ENCODE measurements around the gene NBPF4.
"Not testable (repeated sequence)": the region's sequence is repeated elsewhere in the genome, so short reads cannot be mapped to it uniquely, and the experiment has no call there.

Gene NBPF4, protein sequence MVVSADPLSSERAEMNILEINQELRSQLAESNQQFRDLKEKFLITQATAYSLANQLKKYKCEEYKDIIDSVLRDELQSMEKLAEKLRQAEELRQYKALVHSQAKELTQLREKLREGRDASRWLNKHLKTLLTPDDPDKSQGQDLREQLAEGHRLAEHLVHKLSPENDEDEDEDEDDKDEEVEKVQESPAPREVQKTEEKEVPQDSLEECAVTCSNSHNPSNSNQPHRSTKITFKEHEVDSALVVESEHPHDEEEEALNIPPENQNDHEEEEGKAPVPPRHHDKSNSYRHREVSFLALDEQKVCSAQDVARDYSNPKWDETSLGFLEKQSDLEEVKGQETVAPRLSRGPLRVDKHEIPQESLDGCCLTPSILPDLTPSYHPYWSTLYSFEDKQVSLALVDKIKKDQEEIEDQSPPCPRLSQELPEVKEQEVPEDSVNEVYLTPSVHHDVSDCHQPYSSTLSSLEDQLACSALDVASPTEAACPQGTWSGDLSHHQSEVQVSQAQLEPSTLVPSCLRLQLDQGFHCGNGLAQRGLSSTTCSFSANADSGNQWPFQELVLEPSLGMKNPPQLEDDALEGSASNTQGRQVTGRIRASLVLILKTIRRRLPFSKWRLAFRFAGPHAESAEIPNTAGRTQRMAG

DNA sequence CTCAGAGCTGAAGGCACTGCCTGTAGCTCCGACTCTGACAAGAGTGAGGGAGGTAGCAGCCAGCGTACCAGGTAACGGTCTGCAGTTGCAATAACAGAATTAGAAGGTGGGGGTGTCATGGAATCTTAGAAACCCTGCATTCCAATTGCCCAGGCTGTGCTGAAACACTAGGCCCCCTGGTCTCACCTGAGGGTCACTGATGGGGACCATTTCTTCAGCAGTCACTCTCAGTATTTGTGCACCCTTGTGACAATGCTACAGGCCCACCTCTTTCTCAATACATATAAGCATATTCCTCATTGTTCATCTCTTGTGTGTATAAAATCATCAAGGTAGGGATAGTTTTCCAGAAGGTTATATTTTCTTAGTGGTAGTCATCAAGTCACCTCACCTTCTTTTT, at the start of gene NBPF4:
NBPF4 (minus strand) TSS at position 101 of the 400 bp plus-strand sequence. CDS start 315 bp downstream, outside the sequence.
- not testable (repeated sequence) for DNase-seq

- not testable (repeated sequence) for DNase-seq
These were observed 38.8 kb upstream of the NBPF4 start for GRCh38 chr1:108282528-108283257.

DNA sequence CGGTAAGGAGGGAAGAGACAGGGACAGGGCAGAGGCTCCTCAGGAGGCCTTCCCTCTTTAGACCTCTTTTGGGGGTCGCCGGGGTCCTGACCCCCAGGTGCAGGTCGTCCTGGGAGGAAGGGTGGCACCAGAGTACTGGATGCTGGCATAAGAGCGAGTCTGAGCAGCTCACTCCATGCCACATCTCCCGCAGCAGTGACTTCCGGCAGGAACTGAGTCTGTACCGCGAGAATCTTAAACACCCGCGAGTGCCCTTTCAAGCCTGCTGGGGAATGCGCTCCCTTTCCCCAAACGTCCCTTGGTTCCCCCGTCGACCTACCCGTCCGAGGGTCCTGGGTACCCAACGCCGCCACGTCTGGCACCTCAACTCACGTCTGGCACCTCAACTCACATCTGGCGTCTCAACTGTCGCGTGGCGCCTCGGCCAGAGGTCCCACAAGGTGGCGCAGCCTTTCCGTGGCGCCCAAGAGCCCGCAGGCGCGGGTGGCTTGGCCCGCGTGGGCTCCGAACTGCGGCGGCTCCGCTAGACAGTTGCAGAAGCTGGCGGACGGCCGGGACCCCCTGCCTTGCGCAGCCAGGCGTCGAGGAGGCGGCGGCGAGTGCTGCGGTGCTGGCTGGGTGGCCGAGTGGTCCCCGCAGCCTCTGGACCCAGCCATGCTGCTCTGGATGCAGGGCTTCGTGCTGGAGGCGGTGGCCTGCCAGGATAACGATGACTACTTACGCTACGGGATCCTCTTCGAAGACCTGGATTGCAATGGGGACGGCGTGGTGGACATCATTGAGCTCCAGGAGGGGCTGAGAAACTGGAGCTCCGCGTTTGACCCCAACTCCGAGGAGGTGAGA, 28.8 kb upstream of the NBPF4 start:
- not testable (repeated sequence) for DNase-seq

- DNase-seq, result not testable (repeated sequence)
These were observed 23.2 kb upstream of the NBPF4 start for GRCh38 chr1:108267097-108267496.

GRCh38 chr1:108261967-108262366, 18.1 kb upstream of the NBPF4 start:
- DNase-seq, result not testable (repeated sequence)

- DNase-seq, result not testable (repeated sequence)
These were observed 17.6 kb upstream of the NBPF4 start for GRCh38 chr1:108261519-108261918.

- not testable (repeated sequence) for DNase-seq
These were observed 16.8 kb upstream of the NBPF4 start for GRCh38 chr1:108260578-108261259.

GRCh38 chr1:108255426-108255825, 11.6 kb upstream of the NBPF4 start:
- not testable (repeated sequence) for DNase-seq

DNA sequence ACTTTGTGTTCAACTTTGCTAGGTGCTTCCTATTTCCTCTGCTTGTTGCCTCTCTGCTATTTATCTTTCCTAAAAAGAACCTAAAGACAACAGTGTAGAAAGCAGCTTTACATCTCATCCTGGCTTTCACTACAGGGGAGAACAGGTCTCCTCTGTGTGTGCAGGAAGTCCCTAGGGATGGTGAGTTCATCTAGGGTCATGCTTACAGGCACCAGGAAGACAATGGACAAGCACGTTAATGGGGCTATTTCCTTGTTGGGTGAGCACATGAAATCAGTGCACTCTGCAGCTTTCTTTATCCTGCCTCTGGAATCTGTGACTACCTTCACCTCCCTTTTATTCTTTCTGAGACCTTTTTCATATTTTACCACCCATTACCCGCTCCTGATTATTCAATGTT, 4.5 kb downstream of the NBPF4 start:
- DNase-seq, result not testable (repeated sequence)

DNA sequence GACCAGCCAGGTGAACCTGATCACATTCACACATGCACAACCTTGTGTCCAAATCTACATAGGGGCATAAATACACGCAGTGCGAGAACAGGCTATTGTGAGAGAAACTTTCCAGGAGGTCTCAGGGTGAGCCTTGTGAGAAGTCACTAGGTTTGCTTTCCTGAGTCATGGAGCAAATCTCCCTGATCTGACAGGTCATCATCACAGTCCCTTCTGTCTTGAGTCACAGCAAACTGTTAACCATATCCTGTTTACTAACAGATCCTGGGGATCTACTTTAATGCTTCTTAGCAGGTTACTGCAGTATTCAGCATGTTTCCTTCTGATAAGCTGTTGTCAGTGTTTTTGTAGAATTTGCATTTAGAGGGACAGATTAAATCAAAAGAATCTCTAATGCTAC, 8.6 kb downstream of the NBPF4 start:
- not testable (repeated sequence) for DNase-seq

- DNase-seq, result not testable (repeated sequence)
These were observed 11.7 kb downstream of the NBPF4 start for GRCh38 chr1:108232183-108232582.

DNA sequence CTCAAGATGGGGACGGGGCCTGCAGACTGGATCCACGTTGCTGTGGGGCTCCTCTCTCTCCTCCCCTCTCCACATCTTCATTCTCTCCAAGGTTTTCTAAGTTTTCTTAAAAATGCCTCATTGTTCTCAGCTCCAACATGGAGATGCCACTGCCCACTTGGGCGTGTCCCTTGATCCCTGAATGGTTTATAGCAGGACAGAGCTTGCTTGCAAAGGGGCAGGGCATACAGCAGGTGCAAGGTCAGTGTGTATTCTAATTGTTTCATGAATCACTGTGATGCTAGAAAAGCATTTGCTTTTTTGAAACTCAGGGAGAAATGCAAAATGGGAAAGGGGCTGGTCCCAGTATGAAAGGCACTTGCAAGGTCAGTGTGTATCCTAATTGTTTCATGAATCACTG, 13.9 kb downstream of the NBPF4 start:
- DNase-seq, result not testable (repeated sequence)

DNA sequence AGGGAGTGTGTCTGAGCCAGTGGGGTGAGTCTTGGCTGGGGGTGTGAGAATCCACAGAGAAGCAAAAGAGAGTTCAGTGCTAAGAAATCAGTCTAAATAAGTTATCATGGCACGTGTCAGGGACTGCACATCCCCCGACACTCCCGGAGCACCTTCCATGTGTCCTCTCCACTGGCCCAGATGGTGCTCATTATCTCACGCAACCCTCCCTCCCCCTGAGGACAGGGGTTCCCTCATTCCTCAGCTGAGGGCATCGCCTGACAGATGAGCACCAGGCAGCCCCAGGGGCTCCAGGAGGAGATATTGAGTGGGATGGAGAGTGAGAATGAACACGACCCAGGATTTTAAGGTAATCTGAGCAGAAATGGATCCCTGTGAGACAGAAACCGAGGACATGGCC, 16.1 kb downstream of the NBPF4 start:
- not testable (repeated sequence) for DNase-seq

DNA sequence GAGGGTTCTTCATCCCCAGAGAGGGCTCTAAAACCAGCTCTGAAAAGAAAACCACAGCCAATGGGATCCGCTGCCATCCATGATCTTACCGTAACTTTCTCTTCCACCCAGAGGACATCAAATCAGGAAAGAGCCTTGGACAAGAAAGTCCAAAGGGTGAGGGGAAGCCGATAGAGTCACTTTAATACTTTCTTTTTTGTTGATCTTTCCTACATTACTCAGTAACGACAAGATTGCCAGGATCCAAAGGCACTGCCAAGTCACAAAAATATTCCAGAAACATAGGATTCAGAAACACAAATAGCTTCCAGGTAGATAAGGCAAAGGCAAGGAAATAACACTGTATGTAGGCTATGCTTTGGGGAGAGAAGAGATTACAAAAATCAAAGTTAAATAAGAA, 17.0 kb downstream of the NBPF4 start:
- DNase-seq, result not testable (repeated sequence)

DNA sequence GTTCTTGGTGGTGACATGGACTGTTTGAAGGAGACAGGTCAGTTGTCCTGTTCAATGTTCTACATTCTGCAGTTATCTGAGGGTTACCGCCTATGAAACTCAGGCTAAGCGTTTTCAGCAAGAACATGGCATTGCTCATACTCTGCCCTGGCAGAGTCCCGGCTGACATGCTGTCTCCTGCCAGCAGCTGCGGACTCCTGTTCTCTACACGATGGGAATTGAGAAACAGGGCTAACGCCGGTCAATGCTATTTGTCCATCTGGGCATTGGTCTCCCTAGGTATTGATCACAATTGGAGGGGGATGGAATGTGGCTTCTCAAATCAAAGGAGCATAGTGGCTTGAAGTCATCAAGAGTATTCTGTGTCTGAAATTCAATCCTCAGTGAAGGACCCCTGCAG, 20.6 kb downstream of the NBPF4 start:
- not testable (repeated sequence) for DNase-seq

GRCh38 chr1:108217515-108218174, 26.2 kb downstream of the NBPF4 start:
- DNase-seq, result not testable (repeated sequence)

DNA sequence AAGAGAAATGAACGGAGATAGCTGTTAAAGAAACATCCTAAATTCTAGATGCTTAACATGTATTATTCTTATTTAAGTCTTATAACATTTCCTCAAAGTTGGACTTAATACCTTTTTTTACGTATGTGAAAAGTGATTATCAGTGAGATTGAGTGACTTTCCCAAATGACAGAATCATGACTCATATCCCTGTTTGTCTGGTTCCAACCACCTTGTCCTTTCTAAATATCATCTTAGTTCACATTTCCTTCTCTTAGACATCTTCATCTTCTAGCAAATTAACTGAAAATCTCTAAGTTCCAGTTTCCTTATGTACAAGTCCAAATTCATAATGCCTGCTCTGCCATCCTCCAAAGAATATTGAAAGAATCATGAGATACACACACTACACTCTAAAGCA, 26.9 kb downstream of the NBPF4 start:
- DNase-seq, result not testable (repeated sequence)

DNA sequence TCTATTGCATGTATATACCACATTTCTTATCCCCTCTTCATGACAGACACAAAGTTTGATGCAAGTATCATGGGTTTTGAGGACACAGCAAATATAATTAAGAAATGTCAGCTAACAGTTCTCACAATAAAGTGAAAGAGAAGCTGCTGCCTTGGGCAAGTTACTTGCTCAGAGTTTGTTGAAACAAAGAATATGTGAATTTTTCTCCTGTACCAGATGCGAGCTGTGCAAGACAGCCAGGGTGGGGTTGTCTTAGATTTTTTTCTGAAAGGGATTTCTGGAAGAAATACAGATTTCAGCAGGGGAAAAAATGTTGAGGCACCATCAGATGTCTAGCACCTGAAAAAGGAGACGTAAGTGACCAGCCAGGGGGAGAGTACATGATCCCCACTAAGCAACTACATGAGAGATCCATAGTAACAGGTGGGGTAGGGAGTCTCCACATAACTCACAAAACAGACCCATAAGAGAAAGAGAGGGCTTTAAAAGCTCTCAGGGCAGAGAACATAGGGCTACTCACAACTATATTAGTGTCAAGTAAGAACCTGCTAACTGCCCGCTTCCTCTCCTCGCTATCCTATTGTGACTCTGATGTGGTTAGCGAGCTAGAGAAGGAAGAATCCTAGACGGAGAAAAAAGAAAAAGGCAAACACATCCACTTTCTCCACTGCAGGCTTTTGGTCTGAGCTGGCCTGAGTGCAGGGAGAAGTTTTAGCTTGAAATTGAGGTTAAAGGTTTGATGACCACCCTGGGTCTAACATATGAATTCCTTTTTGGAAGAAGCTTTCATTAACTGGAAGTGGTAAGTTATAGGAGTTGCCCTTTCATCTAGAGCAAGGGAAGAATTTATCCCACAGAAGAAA, 27.6 kb downstream of the NBPF4 start:
- not testable (repeated sequence) for DNase-seq

GRCh38 chr1:108214641-108215465, 29.0 kb downstream of the NBPF4 start:
- not testable (repeated sequence) for DNase-seq
